Hematopoietic multipotent progenitor cell treated with erythropoietin and hydrocortisone succinate and interleukin-3 and kit ligand, for 17 days (in vitro differentiated cells): ENCODE data around the gene GAA.
"Not testable (repeated sequence)": the region's sequence is repeated elsewhere in the genome, so short reads cannot be mapped to it uniquely, and the experiment has no call there.

Experiments used
- DNase-seq: peaks from one replicate; pipeline ENCODE4 v3.0.0-alpha.2; 2015; ENCODE audit warnings: low spot score

Gene GAA

GRCh38 chr17:80083136-80083661 is 18.2 kb upstream of the GAA start:
- no peak for DNase-seq

DNA sequence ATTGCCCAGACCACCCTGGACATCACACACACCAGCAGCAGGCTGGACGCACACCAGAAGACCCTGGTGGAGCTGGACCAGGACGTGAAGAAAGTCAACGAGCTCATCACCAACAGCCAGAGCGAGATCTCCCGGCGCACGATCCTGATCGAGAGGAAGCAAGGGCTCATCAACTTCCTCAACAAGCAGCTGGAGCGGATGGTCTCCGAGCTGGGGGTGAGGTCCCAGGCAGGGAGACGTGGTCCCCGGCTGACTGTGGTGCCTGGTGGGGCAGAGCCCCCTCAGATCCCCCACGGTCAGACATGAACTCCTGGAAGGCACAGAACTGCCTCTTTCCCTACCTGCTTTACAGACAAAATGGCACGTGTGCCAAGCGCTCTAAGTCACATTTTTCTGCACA is 16.6 kb upstream of the GAA start:
- no peak for DNase-seq

DNA sequence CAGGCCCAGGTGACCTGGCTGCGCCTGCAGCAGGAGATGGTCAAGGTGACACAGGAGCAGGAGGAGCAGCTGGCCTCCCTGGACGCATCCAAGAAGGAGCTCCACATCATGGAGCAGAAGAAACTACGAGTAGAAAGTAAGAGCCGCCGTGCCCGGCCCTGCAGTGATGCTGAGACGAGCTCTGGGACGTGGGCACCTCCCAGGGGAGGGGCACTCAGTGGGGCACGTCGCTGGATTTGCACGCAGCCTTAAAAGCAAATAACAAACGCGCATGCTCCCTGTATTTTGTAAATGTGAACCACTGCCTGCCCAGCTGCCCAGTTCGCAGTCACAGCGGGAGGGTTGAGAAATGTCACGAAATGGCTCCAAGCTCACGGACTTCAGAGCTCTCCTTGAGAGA is 15.3 kb upstream of the GAA start:
- no peak for DNase-seq

GRCh38 chr17:80086616-80087015 is 14.8 kb upstream of the GAA start:
- no peak for DNase-seq

DNA sequence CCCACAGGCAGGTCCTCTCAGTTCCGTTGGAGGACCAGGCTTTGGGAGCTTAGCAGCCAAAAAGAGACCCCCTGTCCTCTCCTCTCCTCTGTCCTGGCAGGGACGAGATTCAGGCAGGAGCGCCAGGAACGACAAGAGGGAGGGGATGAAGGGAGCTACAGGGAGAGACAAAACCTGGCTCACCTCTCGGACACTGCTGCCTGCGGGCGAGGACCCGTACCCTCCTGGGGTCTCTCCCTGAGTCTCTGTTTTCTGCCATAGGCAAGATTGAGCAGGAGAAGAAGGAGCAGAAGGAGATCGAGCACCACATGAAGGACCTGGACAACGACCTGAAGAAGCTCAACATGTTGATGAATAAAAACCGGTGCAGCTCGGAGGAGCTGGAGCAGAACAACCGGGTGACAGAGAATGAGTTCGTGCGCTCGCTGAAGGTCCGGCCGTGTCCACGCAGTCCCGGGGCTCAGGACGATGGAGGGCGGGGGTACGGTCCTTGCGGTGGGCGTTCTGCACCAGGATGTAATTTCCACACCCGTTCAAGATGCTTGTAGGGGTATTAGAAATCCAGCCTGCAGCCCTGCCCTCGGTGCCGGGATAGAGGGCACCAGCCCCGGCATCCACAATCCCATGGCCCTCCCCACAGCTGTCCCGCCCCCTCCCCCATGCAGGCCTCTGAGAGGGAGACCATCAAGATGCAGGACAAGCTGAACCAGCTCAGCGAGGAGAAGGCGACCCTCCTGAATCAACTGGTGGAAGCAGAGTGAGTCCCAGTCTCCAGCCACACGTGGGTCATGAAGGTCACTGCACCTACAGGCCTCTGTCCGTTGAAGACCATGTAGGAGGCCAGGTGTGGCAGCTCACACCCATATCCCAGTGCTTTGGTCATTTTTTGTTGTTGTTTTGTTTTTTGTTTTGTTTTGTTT is 13.8 kb upstream of the GAA start:
- no peak for DNase-seq

- DNase-seq: no peak
Observed at GRCh38 chr17:80089762-80090161, 11.6 kb upstream of the GAA start.

DNA sequence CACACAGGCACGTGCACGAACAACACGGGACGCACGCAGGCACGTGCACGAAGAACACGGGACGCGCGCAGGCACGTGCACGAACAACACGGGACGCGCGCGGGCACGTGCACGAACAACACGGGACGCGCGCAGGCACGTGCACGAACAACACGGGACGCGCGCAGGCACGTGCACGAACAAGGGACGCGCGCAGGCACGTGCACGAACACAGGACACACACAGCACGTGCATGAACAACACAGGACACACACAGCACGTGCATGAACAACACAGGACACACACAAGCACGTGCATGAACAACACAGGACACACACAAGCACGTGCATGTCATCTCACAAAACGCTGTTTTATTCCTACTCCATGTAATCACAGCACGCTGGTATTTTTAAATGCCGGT is 11.2 kb upstream of the GAA start:
- DNase-seq: not testable (repeated sequence)

- no peak for DNase-seq
Observed at GRCh38 chr17:80091376-80091775, 10.0 kb upstream of the GAA start.

DNA sequence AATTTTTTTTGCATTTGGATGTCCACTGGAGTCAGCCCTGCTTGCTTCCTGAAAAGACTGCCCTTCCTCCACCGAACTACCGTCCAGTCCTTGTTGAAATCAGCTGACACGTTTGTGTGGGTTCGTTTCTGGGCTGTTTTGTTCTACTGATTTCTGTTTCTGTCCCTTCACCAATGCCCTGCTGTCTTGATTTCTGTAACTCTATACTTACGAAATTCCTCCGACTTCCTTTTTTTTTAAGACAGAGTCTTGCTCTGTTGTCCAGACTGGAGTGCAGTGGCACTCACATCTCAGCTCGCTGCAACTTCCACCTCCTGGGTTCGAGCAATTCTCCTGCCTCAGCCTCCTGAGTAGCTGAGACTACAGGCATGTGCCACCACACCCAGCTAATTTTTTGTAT is 8.4 kb upstream of the GAA start:
- no peak for DNase-seq

DNA sequence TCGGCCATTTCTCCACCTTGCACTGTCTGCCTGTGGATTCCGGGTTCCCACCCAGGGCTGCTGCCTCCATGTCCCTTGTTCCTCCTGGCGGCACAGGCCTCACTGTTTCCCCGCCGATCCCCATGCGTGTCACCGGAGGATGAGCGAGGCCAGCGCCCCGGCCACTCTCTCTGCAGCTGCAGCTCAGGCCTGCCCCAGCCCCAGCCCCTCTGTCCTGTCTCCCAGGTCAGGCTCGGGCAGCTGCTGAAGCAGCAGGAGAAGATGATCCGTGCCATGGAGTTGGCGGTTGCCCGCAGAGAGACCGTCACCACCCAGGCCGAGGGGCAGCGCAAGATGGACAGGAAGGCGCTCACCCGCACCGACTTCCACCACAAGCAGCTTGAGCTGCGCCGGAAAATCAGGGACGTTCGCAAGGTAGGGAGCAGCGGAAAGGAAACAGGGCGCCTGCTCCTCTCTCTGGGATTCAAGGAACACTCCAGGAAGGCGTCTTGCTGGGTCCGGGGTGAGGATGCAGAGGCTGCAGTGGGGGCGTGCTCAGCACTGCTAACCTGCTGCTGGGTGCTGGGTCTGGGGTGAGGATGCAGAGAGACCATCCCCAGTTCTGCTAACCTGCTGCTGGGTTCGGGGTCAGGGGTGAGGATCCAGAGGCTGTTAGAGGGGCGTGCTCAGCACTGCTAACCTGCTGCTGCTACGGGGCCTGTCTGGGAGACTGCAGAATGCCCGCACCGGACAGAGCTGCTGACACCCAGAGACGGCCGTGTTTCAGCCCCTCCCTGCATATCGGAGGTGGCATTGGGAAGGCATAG is 6.1 kb upstream of the GAA start:
- no peak for DNase-seq

DNA sequence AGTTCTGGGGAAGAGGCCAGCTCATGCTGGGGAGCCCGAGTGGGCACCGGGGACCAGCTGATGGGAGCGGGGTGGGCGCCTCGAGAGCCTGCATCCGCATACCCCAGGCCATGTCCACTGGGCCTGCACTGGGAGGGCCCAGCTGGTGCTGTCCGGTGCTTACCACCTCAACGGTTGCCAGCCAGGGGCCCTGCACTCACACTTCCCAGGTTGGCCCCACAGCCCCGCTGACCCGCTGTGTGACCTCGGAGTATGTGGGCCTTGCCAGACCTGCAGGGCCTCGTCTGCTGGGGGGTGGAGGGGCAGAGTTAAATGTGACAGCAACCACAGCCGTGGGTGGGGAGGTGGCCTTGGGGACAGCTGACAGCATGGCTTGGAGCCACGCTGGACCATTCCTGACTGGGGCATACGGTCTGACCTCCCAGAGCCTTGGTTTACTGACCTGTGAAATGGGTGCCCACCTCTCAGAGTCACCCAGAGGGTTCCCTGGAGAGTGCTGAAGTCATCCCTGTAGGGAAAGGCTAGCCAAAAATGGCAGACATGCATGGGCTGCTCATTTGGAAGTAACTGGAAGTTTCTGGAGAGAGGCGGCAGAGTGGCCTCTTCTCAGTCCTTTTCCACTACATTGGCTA is 5.4 kb upstream of the GAA start:
- DNase-seq: no peak

DNA sequence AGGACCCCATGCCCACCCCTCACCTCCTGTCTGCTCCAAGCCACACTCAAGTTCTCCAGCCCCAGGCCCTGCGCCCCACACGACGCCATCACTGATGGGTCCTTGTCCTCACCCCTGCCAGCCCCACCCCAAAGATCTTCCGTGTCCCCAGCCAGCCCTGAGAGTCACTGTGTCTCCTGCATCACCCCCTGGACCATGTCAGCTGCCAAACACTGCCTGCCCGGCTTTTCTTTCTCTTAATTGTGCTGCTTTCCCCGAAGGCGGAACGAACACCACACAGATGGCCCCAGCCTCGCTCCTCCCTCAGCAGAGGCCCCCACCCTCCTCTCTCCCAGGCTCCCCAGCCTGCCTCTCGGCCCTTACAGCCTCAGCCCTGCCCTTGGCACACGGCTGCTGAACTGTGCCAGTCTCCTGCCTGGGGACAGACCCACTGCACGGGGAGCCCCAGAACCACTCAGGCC is 4.8 kb upstream of the GAA start:
- no peak for DNase-seq

DNA sequence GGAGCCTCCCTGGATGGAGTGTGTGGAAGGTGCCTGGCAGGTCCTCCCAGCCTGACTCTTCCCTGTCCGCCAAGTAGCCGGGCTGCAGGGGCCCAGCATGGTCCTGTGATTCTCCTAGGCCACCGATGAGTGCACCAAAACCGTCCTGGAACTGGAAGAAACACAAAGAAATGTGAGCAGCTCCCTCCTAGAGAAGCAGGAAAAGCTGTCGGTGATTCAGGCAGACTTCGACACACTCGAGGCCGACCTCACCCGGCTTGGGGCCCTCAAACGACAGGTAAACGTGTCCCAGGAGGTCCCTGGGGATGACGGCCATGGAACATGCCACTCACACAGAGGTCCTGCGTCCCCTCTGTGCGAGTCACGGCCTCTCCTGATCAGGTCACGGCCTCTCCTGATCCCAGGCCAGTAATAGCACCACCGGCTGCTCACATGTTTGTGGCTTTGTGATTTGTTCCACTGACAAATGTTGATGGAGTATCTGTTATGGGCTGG is 4.2 kb upstream of the GAA start:
- no peak for DNase-seq

DNA sequence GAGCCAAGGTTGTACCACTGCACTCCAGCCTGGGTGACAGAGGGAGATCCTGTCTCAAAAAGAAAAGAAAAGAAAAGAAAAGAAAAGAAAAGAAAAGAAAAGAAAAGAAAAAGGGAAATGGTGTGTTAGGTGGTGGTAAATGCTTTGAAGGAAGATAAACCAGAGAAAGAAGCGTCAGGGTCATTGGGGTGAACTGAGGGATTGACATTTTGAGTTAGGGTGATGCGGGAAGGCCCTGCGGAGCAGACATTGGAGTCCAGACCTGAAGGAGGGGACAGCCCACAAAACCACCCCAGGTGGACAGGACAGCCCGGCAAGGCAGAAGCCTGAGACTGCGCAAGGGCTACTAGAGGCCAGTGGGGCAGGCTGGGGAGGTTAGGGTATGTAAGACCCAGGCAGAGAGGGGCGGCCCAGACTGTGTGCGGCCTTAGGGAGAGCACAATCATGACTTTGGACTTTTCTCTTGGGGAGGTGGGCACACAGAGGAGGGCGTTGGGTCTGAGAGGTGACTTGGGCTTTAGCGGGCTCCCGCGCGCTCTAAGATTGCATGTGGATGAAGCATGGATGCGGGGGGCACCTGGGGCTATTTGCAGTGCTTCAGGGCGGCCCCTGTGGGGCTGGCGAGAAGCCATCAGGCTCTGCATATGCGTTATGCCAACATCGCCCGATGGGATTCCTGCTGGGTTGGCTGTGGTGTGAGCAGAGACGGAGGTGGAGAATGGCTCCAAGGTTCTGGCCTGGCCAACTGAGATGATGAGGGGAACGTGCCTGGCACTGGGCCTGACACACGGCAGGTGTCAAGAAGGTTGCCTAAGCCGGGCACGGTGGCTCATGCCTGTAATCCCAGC is 3.3 kb upstream of the GAA start:
- DNase-seq: no peak

DNA sequence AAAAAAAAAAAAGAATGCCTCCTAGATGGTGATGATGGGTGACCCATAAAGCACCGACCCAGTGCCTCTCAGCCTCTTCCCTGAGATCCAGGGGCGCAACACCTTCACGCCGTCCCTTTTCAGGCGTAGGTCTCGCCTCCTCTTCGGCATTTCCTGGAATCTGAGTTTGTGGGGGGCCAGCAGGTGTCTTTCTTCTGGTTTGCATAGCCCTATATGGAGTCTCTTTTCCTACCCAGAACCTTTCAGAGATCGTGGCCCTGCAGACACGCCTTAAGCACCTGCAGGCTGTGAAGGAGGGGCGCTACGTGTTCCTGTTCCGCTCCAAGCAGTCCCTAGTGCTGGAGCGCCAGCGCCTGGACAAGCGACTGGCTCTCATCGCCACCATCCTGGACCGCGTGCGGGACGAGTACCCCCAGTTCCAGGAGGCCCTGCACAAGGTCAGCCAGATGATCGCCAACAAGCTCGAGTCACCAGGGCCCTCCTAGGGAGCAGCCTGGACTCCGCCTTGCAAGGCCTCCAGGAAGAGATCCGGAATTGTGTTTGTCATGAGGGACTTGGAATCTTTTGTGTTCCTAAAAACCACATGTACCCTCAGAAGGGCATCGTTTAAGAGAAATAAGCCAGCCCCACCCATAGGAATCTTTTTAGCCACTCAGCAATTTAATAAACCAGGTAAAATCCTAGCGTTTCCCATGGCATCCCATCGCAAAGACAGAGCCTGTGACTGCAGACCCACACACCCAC is 1.9 kb upstream of the GAA start:
- no peak for DNase-seq

DNA sequence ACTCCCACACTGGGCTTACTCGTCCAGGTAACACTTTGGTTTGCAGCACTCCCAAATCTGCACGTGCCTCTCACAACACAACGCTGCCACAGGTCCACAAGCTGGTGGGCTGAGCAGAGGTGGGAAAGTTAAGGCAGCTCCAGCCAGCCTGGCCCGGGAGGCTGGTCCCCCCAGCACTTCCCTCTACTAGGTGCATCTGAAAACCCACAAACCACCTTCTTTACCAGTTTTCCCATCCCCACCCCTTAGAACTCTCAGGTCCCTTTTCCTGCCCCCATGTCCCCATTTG is 1.4 kb upstream of the GAA start:
- DNase-seq: no peak

DNA sequence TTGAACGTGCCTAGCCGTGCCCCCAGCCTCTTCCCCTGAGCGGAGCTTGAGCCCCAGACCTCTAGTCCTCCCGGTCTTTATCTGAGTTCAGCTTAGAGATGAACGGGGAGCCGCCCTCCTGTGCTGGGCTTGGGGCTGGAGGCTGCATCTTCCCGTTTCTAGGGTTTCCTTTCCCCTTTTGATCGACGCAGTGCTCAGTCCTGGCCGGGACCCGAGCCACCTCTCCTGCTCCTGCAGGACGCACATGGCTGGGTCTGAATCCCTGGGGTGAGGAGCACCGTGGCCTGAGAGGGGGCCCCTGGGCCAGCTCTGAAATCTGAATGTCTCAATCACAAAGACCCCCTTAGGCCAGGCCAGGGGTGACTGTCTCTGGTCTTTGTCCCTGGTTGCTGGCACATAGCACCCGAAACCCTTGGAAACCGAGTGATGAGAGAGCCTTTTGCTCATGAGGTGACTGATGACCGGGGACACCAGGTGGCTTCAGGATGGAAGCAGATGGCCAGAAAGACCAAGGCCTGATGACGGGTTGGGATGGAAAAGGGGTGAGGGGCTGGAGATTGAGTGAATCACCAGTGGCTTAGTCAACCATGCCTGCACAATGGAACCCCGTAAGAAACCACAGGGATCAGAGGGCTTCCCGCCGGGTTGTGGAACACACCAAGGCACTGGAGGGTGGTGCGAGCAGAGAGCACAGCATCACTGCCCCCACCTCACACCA is 724 bp downstream of the GAA start:
- DNase-seq: peak; percentile 14

DNA sequence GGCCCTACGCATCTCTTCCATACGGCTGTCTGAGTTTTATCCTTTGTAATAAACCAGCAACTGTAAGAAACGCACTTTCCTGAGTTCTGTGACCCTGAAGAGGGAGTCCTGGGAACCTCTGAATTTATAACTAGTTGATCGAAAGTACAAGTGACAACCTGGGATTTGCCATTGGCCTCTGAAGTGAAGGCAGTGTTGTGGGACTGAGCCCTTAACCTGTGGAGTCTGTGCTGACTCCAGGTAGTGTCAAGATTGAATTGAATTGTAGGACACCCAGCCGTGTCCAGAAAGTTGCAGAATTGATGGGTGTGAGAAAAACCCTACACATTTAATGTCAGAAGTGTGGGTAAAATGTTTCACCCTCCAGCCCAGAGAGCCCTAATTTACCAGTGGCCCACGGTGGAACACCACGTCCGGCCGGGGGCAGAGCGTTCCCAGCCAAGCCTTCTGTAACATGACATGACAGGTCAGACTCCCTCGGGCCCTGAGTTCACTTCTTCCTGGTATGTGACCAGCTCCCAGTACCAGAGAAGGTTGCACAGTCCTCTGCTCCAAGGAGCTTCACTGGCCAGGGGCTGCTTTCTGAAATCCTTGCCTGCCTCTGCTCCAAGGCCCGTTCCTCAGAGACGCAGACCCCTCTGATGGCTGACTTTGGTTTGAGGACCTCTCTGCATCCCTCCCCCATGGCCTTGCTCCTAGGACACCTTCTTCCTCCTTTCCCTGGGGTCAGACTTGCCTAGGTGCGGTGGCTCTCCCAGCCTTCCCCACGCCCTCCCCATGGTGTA is 1.5 kb downstream of the GAA start:
- DNase-seq: no peak

- DNase-seq: no peak
Observed at GRCh38 chr17:80103449-80104085, 2.2 kb downstream of the GAA start.
